T-helper 1 cell treated with Interleukin-12 subunit alpha and Interleukin-12 subunit beta and Interleukin-4 antibody, amounts not matched to agents 30 μg/mL and 1 μg/mL, for 36 hours (primary cell): ENCODE data around the gene MUC5B.

Experiments
- H3K27ac Mint-ChIP-seq: one replicate; pipeline ENCODE4 v1.8.0; 2021; ENCODE audit warnings: mild to moderate bottlenecking, mixed read lengths
- H3K27me3 Mint-ChIP-seq: one replicate; pipeline ENCODE4 v1.8.0; 2021; ENCODE audit warnings: low read depth, mixed read lengths
- H3K36me3 Mint-ChIP-seq: one replicate; pipeline ENCODE4 v1.8.0; 2021; ENCODE audit warnings: low read depth, mixed read lengths
- H3K4me1 Mint-ChIP-seq: one replicate; pipeline ENCODE4 v1.8.0; 2021; ENCODE audit warnings: low read depth, mixed read lengths
- H3K4me3 Mint-ChIP-seq: one replicate; pipeline ENCODE4 v1.8.0; 2021; ENCODE audit warnings: mild to moderate bottlenecking, moderate library complexity, mixed read lengths
- H3K9me3 Mint-ChIP-seq: one replicate; pipeline ENCODE4 v1.8.0; 2021; ENCODE audit warnings: mixed read lengths

MUC5B gene

GRCh38 chr11:1299621-1300020, 76.8 kb downstream of the MUC5B start:
- H3K27ac Mint-ChIP-seq = no peak overlapping the region
- no peaks in the 10 kb centered on the region for H3K27me3 Mint-ChIP-seq
- H3K9me3 Mint-ChIP-seq = no peaks in the 10 kb centered on the region
- H3K36me3 Mint-ChIP-seq = peaks cover 3% of the 10 kb centered on the region
- H3K4me3 Mint-ChIP-seq = no peak overlapping the region
- H3K4me1 Mint-ChIP-seq = no peaks in the 10 kb centered on the region

- Mint-ChIP-seq H3K36me3 (peaks cover 1% of the 10 kb centered on the region), H3K9me3 (no peaks in the 10 kb centered on the region), H3K27me3 (no peaks in the 10 kb centered on the region), H3K4me1 (no peaks in the 10 kb centered on the region), H3K4me3 (no peak overlapping the region), H3K27ac (no peak overlapping the region)
These were observed 77.3 kb downstream of the MUC5B start for GRCh38 chr11:1300121-1300520.

DNA sequence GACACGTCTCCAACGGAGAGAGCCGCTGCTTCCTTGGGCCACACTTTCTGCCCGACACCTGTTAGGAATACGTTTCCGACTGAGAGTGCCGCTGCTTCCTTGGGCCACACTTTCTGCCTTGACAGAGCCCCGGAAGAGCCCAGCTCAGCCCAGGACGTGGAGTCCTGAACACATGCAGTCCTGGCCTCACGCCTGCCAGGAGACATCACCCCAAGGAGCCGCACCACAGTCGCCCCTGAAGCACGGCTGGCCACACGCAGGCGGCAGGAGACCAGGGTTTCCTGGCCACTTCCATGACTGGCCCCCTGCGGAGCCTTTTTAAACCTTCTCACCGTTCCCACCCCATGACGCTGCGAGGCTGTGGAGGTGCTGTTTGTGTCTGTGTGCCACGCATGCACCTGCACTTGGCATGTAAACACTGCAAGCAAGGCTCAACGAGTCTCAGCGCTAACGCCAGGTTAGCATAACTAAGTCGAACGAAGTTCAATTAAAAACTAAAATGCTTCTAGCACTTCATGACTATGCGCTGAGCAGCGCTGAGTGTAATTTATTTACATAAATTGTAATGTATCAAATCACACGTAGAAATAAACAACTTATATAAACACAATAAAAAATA, 77.8 kb downstream of the MUC5B start:
- Mint-ChIP-seq H3K27me3 (no peaks in the 10 kb centered on the region), H3K27ac (no peak overlapping the region), H3K4me3 (no peak overlapping the region), H3K4me1 (no peaks in the 10 kb centered on the region), H3K36me3 (peaks cover 1% of the 10 kb centered on the region), H3K9me3 (no peaks in the 10 kb centered on the region)

DNA sequence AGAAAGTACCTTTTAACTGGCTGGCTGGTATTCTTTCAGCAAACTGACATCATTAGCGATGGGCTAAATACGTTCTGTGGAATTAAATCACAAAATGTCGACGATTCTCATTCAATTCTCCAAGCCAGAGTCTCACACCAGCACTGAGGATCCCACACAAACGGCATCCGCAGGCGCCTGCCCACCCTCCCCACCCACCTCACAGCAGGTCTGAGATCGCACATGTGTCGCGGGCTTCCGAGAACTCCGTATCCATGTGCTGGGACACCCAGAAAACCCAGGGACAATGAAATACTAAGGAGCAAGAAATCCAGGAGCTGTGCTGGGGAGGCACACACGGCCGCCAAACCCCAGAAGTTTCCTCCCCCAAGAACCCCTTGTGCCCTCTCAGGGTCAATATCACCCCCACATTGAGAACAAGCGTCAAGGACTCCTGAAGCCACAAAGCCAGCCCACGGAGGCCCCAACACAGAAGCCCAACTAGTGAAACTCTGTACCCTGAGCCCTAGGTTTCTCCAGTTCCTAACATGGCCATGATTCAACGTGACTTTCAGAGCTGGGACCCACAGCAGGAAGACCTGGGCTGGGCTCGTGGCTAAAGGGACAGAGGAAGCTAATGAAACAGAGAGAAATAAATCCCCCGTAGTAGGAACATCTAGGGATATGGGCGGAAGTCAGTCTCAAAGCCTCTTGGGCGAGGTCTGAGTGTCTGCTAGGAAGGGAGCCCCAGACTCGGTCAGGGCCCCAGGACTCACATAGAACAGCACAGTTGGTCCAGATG, 78.5 kb downstream of the MUC5B start:
- no peaks in the 10 kb centered on the region for H3K4me1 Mint-ChIP-seq

GRCh38 chr11:1302041-1302460, 79.2 kb downstream of the MUC5B start:
- Mint-ChIP-seq H3K27ac (no peak overlapping the region), H3K4me1 (peaks cover 2% of the 10 kb centered on the region), H3K36me3 (no peaks in the 10 kb centered on the region), H3K9me3 (no peaks in the 10 kb centered on the region), H3K4me3 (no peak overlapping the region), H3K27me3 (no peaks in the 10 kb centered on the region)

More for the DNA sequence above, 78.5 kb downstream of the MUC5B start:
- H3K36me3 Mint-ChIP-seq = no peaks in the 10 kb centered on the region
- no peaks in the 10 kb centered on the region for H3K27me3 Mint-ChIP-seq
- H3K27ac Mint-ChIP-seq = no peak overlapping the region
- H3K9me3 Mint-ChIP-seq = no peaks in the 10 kb centered on the region
- H3K4me3 Mint-ChIP-seq = no peak overlapping the region

DNA sequence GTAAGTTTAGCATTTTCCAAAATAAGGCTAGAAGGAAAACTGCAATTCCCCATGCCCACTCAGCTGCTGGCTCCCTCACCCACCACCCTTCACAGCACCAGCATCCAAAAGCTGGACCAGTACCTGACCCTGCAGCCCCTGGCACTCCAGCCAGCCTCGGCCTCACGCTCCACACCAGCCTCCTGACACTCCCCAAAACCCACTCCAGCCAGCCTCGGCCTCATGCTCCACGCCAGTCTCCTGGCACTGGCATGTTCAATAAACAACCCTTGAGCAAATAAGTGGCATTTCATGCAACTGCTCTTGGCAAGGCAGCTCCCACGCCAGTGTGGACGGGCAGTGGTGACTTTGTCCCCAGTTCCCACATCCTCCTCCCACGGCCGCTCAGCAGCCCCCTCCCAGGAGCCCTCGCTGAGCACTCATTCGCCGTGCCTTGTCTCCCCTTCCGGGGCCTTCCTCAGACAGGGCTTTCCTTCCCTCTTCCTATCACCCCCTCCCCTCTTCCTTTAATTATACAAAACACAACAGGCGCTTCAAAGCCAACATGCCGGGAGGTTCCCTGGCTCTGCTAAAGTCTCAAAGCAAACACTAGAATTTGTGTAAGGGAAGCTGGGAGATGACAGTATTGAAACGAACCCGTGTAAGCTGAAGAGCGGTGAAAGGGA, 79.7 kb downstream of the MUC5B start:
- Mint-ChIP-seq H3K36me3 (no peaks in the 10 kb centered on the region), H3K27me3 (no peaks in the 10 kb centered on the region), H3K4me3 (no peak overlapping the region), H3K27ac (no peak overlapping the region), H3K4me1 (peaks cover 2% of the 10 kb centered on the region), H3K9me3 (no peaks in the 10 kb centered on the region)

GRCh38 chr11:1303126-1303821, 80.4 kb downstream of the MUC5B start:
- Mint-ChIP-seq H3K27ac (no peak overlapping the region), H3K36me3 (no peaks in the 10 kb centered on the region), H3K4me3 (no peak overlapping the region), H3K27me3 (no peaks in the 10 kb centered on the region), H3K9me3 (no peaks in the 10 kb centered on the region), H3K4me1 (peaks cover 5% of the 10 kb centered on the region)

- Mint-ChIP-seq H3K27me3 (no peaks in the 10 kb centered on the region), H3K4me3 (no peak overlapping the region), H3K27ac (no peak overlapping the region), H3K4me1 (peaks cover 8% of the 10 kb centered on the region), H3K9me3 (no peaks in the 10 kb centered on the region), H3K36me3 (no peaks in the 10 kb centered on the region)
These were observed 81.1 kb downstream of the MUC5B start for GRCh38 chr11:1303973-1304372.

DNA sequence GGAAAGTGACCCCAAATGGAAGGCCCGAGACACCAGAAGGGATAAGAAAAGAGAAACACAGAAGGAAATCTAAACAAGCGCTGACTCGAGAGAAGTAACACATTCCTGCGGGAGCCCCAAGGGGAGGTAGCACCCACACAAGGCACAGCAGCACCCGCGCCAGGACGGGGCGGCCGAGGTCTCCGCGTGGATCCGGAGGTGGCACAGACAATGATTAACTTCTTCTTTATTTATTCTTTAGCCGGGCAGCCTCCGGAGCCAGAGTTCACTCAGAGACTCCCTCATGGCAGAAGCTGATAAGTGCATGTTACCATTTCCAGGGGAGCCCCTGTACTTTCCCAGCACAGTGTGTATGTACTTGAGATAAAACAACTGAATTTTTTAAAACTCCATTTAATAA, 81.5 kb downstream of the MUC5B start:
- no peak overlapping the region for H3K4me3 Mint-ChIP-seq
- no peak overlapping the region for H3K27ac Mint-ChIP-seq
- H3K9me3 Mint-ChIP-seq = no peaks in the 10 kb centered on the region
- peaks cover 8% of the 10 kb centered on the region for H3K4me1 Mint-ChIP-seq
- no peaks in the 10 kb centered on the region for H3K27me3 Mint-ChIP-seq
- H3K36me3 Mint-ChIP-seq = no peaks in the 10 kb centered on the region

- no peak overlapping the region for H3K4me3 Mint-ChIP-seq
- peaks cover 8% of the 10 kb centered on the region for H3K4me1 Mint-ChIP-seq
- H3K27ac Mint-ChIP-seq = no peak overlapping the region
- no peaks in the 10 kb centered on the region for H3K27me3 Mint-ChIP-seq
- no peaks in the 10 kb centered on the region for H3K9me3 Mint-ChIP-seq
- H3K36me3 Mint-ChIP-seq = no peaks in the 10 kb centered on the region
These were observed 82.2 kb downstream of the MUC5B start for GRCh38 chr11:1305063-1305495.

DNA sequence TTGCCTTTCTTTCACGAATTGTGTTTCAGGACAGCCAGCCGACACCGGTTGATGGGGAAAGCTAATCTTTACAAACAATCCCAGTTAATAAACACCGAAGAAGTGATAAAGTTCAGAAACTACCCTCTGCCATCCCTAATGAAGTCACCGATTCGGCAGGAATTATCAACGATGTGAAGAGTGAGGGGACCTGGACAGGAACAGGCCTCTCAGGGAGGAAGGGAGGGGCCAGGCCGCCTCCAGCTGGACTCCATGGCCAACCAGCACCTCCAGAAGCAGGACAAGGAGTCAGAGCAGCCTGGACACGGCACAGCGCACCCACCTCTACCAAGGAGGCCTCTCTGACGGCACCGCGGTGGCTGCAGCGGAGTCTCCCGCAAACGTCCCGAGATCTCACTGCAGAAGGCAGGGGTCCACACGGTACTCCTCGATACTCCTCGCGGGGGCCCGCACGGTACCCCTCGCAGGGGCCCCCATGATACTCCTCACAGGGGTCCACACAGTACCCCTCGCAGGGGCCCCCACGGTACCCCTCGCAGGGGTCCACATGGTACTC, 82.7 kb downstream of the MUC5B start:
- Mint-ChIP-seq H3K36me3 (no peaks in the 10 kb centered on the region), H3K4me1 (peaks cover 10% of the 10 kb centered on the region), H3K27me3 (no peaks in the 10 kb centered on the region), H3K9me3 (peaks cover 2% of the 10 kb centered on the region), H3K4me3 (no peak overlapping the region), H3K27ac (no peak overlapping the region)

DNA sequence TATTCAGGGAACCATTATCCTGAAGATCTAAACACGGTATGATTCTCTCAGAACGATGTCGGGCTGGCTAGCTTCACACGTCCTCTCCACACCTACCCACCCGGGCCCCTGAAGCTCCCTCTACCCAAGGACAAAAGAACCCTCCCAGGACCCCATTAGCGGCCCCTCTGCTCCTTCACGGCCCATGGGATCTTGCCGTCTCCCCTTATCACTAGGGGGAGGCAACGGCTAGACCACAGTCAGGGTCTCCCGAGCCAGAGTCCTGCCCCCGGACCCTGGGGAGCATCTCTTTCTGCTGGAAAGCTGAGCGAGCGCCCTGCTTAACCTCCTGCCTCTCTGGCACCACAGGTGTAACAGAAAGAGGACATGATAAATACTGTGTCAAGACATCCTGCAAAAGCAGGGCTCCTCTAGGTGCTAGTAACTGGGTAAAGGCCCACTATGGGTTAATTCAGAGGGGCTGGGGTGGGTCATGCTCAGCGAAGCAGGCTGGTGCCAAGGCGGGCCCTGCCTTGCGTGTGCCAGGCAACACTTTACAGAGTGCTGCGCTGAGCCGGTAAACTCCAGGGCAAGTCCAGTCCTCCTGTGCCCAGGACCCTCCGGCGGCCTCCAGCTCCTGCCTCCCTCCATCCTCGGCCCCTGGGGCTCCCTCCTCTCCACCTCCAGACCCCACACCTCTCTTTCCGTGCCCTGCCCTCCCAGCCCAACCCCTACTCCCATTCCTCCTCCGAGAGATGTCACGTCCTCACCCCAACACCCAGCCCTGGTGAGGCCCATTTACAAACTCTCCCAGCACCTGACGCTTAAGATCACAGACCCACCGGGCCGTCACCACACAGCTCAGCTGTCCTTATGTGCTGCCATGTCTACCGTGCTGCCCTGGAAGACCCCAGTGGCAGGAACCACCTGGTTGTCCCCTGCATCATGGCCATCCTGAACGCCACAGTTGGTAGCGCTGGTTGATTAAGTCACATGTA, 83.6 kb downstream of the MUC5B start:
- H3K27me3 Mint-ChIP-seq = no peaks in the 10 kb centered on the region
- H3K9me3 Mint-ChIP-seq = peaks cover 10% of the 10 kb centered on the region
- H3K36me3 Mint-ChIP-seq = no peaks in the 10 kb centered on the region
- no peak overlapping the region for H3K4me3 Mint-ChIP-seq
- no peak overlapping the region for H3K27ac Mint-ChIP-seq
- H3K4me1 Mint-ChIP-seq = peaks cover 19% of the 10 kb centered on the region

GRCh38 chr11:1307163-1307870, 84.5 kb downstream of the MUC5B start:
- Mint-ChIP-seq H3K4me1 (peaks cover 21% of the 10 kb centered on the region), H3K4me3 (no peak overlapping the region), H3K36me3 (no peaks in the 10 kb centered on the region), H3K9me3 (peaks cover 19% of the 10 kb centered on the region), H3K27ac (no peak overlapping the region), H3K27me3 (peaks cover 4% of the 10 kb centered on the region)
